GM18508 (cell line): ENCODE results near the gene ZNF142.

ENCODE experiments used
- ATAC-seq: cut with Tn5 transposase; IDR thresholded peaks from one replicate; pipeline ENCODE4 v1.9.1; 2021; ENCODE audit warnings: moderate number of reproducible peaks; ENCODE audit not compliant: insufficient read depth, unreplicated experiment

ZNF142 gene

GRCh38 chr2:218605432-218605831 is 54.0 kb downstream of the ZNF142 start:
- ATAC-seq, result no peak
